Muscle of leg (tissue), 11 donors: Measurements from ENCODE around the gene TTYH1. TPM values are rescaled to one million over a fixed set of nuclear protein-coding genes. Genes with fewer than 3 reads are reported as not detected.

Source experiments
- DNase-seq: peaks from one replicate; pipeline ENCODE4 v3.0.0; 2013
- H3K27ac ChIP-seq: one replicate; pipeline ENCODE4 v1.5.1; 2013; ENCODE audit warnings: mild to moderate bottlenecking, low read length, control low read depth
- H3K27me3 ChIP-seq: one replicate; pipeline ENCODE4 v1.6.1; 2013; ENCODE audit warnings: low read length; ENCODE audit not compliant: control insufficient read depth, insufficient read depth
- H3K36me3 ChIP-seq: one replicate; pipeline ENCODE4 v1.6.1; 2013; ENCODE audit warnings: low read length; ENCODE audit not compliant: control insufficient read depth, insufficient read depth
- H3K4me1 ChIP-seq: one replicate; pipeline ENCODE4 v1.6.1; 2013; ENCODE audit warnings: low read length; ENCODE audit not compliant: control insufficient read depth, insufficient read depth
- H3K4me3 ChIP-seq: one replicate; pipeline ENCODE4 v1.5.1; 2013; ENCODE audit warnings: low read length, control low read depth
- H3K9me3 ChIP-seq: replicated peaks from 2 replicates; pipeline ENCODE4 v1.6.1; 2013; ENCODE audit warnings: low read depth, low read length; ENCODE audit not compliant: control insufficient read depth
- WGBS: methylation state at CpG from one replicate; pipeline ENCODE4 v1.1.5; 2013; ENCODE audit warnings: missing lambda C conversion rate; ENCODE audit not compliant: insufficient coverage; 5-methylcytosine and 5-hydroxymethylcytosine counted together
- polyA plus RNA-seq, 8 donors: library from polyadenylated mRNA; unstranded; fragments of 120-200 nt; gene quantifications; one replicate each; pipeline versions ENCODE4 v1.2.1 to v1.2.3, GENCODE V29; 2013; ENCODE audit warnings: inconsistent platforms in 1 of 8, low replicate concordance in 1 of 8; ENCODE audit not compliant: insufficient read length in 8 of 8, insufficient read depth in 1 of 8
- total RNA-seq: library from RNA; stranded (reverse); fragments of 120-200 nt; gene quantifications from one replicate; pipeline ENCODE4 v1.2.4, GENCODE V29; 2013

Gene TTYH1
- total and polyA plus RNA-seq, 9 donors, result 2.7 to 13.1 (median 4.7) TPM

- peak overlapping the region; percentile 99 for H3K27ac ChIP-seq
- peaks cover 23% of the 10 kb centered on the region for H3K4me1 ChIP-seq
- H3K36me3 ChIP-seq, result peaks cover 51% of the 10 kb centered on the region
- H3K9me3 ChIP-seq, result no peaks in the 10 kb centered on the region
- H3K4me3 ChIP-seq, result peak overlapping the region; percentile 80
- under 1% methylated on average over 21 of the region's 21 CpGs for WGBS
- H3K27me3 ChIP-seq, result no peaks in the 10 kb centered on the region
- DNase-seq, result no peak
Observed at GRCh38 chr19:54449701-54450069, 34.4 kb downstream of the TTYH1 start.

DNA sequence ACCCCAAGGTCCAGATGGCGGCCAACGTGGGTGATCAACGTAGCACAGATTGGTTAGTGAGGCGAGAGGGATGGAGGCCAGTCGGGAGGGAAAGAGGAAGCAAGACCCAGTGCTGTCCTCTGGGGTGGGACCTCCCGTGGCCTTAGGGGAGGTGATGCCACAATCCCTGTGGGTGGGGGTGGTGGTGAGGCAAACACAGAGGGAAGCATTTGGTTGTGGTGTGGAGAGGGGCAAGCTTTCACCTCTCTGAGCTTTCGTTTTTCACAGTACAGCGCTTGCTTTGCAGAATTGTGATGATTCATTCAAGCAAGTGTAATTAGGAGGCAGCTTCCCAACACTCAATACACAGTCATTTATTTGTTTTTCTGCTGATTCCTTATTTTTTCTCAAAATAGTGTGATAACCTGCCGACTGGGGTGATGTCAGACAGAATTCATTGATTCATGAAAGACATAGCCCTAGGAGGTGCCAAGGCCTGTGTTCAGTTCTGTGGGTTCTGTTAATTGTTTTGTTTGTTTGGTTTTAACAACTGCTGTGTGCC is 36.1 kb downstream of the TTYH1 start:
- 63% methylated on average over 6 of the region's 9 CpGs for WGBS
- Histone ChIP-seq H3K4me3 (no peak overlapping the region), H3K27ac (no peak overlapping the region)

GRCh38 chr19:54451997-54452396 is 36.7 kb downstream of the TTYH1 start:
- H3K27me3 ChIP-seq, result no peaks in the 10 kb centered on the region
- peaks cover 23% of the 10 kb centered on the region for H3K4me1 ChIP-seq
- DNase-seq, result no peak
- peaks cover 65% of the 10 kb centered on the region for H3K36me3 ChIP-seq
- H3K9me3 ChIP-seq, result no peaks in the 10 kb centered on the region
- 84% methylated on average over 11 of the region's 11 CpGs for WGBS
- H3K27ac ChIP-seq, result no peak overlapping the region
- no peak overlapping the region for H3K4me3 ChIP-seq

More for the DNA sequence above, 36.1 kb downstream of the TTYH1 start:
- no peak for DNase-seq
- Histone ChIP-seq H3K4me1 (peaks cover 23% of the 10 kb centered on the region), H3K27me3 (no peaks in the 10 kb centered on the region), H3K9me3 (no peaks in the 10 kb centered on the region), H3K36me3 (peaks cover 60% of the 10 kb centered on the region)

DNA sequence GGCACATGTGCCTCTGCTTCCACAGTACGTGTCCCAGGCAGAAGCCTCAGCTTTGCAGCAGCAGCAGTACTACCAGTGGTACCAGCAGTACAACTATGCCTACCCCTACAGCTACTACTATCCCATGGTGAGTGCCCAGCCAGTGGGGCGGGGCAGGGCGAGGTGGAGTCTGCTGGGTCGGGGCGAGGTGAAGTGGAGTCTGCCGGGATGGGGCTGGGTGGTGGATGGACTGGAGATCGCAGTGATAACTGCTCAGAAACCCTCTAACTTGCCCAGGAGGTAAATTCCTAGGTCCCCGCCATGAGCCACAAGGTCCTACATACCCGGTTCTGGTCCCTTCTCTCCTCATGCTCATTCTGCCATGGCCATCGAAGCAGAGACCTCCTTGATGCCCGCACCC is 37.4 kb downstream of the TTYH1 start:
- Histone ChIP-seq H3K4me1 (peaks cover 20% of the 10 kb centered on the region), H3K4me3 (no peak overlapping the region), H3K27ac (no peak overlapping the region), H3K36me3 (peaks cover 72% of the 10 kb centered on the region), H3K9me3 (no peaks in the 10 kb centered on the region), H3K27me3 (no peaks in the 10 kb centered on the region)
- WGBS, result 93% methylated on average over 3 of the region's 11 CpGs
- DNase-seq, result no peak

DNA sequence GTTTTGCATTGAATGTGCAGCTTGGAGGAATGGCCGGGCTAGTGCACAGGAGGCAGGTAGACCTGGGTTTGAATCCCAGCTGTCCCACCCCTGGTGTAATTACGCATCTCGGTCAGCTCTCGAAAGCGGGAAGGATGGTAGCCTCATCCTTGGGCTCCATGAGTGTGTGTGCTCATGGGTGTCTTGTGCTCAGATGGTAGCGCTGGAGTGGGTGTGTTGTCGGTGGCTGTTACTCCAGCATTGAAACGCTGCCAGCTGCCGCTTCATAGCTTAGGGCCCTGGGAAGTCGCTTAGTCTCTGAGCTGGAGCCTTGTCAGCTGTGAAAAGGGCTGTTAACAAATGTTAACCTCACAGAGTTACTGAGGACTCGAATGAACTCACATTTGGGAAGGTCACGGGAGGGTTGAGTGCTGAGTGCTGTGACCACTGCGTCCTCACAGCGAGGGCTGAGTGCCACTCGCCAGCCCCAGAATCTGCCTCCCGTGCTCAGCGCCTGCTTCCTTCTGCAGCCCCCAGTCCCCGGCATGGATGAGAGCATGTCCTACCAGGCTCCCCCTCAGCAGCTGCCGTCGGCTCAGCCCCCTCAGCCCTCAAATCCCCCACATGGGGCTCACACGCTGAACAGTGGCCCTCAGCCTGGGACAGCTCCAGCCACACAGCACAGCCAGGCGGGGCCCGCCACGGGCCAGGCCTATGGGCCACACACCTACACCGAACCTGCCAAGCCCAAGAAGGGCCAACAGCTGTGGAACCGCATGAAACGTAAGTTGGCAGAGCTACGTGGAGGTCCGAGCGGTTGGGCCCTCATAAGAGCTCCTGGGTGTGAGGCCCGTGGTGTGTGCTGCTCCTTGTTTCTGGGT is 38.9 kb downstream of the TTYH1 start:
- Histone ChIP-seq H3K36me3 (peaks cover 87% of the 10 kb centered on the region), H3K27ac (no peak overlapping the region), H3K4me3 (no peak overlapping the region), H3K9me3 (no peaks in the 10 kb centered on the region), H3K4me1 (peaks cover 14% of the 10 kb centered on the region), H3K27me3 (no peaks in the 10 kb centered on the region)
- DNase-seq, result no peak
- 89% methylated on average over 27 of the region's 31 CpGs for WGBS

DNA sequence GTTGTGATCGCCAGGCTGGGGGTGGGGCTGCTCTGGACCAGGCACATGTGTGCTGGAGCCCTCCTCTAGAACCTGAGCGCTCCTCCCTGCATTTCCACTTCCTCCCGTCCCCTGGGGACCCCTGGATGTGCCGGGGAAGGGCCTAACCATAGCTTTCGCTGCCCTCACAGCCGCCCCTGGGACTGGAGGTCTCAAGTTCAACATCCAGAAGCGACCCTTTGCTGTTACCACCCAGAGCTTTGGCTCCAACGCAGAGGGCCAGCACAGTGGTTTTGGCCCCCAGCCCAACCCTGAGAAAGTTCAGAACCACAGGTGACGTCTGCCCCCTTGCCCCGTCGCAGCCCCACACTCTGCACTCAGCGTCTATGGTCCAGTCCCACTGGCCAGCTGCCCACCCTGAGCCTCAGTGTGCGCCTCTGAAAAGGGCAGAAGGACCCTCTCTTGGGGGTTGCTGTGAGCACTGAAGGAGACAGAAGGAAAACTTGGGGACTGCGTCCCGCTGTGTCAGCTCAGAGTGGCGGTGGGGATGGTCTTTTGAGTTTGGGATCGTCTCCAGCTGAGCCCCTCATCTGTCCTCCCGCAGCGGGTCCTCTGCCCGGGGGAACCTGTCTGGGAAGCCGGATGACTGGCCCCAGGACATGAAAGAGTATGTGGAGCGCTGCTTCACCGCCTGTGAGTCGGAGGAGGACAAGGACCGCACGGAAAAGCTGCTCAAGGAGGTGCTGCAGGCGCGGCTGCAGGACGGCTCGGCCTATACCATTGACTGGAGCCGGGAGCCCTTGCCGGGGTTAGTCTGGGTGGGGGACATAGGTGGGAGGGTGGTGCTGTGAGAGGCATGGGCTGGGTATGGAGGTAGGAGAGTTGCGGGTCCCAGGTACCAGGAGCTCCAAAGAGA is 39.8 kb downstream of the TTYH1 start:
- 83% methylated on average over 30 of the region's 33 CpGs for WGBS
- H3K9me3 ChIP-seq, result no peaks in the 10 kb centered on the region
- no peak overlapping the region for H3K4me3 ChIP-seq
- no peak for DNase-seq
- peaks cover 13% of the 10 kb centered on the region for H3K4me1 ChIP-seq
- no peak overlapping the region for H3K27ac ChIP-seq
- H3K36me3 ChIP-seq, result peaks cover 96% of the 10 kb centered on the region
- no peaks in the 10 kb centered on the region for H3K27me3 ChIP-seq

DNA sequence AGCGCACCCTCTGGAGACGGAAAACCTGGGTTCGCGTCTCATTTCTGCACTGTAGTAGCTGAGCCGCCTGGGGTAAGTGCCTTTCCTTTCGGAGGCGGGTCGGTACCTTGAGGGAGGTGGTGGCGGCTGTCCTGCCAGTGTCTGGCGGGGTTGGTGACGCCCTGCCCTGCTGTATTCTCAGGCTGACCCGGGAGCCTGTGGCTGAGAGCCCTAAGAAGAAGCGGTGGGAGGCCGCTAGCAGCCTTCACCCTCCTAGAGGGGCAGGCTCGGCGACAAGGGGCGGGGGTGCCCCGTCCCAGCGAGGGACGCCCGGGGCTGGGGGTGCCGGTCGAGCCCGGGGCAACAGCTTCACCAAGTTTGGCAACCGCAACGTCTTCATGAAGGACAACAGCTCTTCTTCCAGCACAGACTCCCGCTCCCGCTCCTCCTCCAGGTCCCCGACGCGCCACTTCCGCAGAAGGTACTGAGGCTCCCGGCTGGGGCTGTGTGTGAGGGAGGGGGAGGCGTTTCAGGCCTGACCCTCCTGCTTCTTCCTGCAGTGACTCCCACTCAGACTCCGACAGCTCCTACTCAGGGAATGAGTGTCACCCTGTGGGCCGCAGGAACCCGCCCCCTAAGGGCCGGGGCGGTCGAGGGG is 40.6 kb downstream of the TTYH1 start:
- Histone ChIP-seq H3K9me3 (no peaks in the 10 kb centered on the region), H3K4me1 (peaks cover 7% of the 10 kb centered on the region), H3K27ac (no peak overlapping the region), H3K27me3 (no peaks in the 10 kb centered on the region), H3K36me3 (peaks cover 98% of the 10 kb centered on the region), H3K4me3 (no peak overlapping the region)
- 96% methylated on average over 21 of the region's 40 CpGs for WGBS
- no peak for DNase-seq

DNA sequence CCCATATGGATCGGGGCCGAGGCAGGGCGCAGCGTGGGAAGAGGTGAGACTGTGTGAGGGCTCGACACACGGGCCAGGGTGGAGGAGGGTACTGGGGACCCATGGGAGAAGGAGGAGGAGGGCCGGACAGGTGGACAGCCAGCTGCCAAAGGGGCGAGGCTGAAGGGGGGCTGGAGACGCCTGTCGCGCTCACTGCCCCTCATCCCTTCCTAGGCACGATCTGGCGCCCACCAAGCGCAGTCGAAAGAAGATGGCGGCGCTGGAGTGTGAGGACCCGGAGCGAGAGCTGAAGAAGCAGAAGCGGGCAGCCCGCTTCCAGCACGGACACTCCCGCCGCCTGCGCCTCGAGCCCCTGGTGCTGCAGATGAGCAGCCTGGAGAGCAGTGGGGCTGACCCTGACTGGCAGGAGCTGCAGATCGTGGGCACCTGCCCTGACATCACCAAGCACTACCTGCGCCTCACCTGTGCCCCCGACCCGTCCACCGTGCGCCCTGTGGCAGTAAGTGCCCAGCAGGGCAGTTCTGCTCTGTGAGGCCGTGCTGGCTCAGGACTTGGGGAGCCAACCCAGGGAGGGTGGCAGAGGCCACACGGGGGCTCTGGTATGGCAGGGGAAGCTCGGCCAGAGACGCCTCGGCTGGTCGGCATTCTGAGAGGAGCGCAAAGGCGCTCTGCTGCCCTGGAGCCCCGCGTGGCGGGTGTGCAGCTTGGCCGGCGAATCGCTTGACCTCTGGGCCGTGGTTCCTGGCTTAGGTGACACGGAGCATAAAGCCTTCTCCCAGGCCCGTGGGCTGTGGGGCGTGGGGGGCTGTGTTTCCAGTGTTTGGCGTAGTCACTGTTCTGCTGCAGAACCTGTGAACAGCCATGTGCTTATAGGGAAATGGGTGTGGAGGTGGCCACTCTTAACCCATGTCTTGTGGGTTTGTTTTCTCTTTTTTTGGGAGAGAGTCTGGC is 41.4 kb downstream of the TTYH1 start:
- no peaks in the 10 kb centered on the region for H3K27me3 ChIP-seq
- no peak overlapping the region for H3K27ac ChIP-seq
- H3K4me3 ChIP-seq, result no peak overlapping the region
- peaks cover 12% of the 10 kb centered on the region for H3K4me1 ChIP-seq
- WGBS, result 90% methylated on average over 48 of the region's 51 CpGs
- DNase-seq, result no peak
- H3K9me3 ChIP-seq, result no peaks in the 10 kb centered on the region
- peaks cover 98% of the 10 kb centered on the region for H3K36me3 ChIP-seq
